H1 (cell line): Measurements from ENCODE around the gene GRM8. TPM values are rescaled to one million over a fixed set of nuclear protein-coding genes. Genes with fewer than 3 reads are reported as not detected.

Experiments
- CTCF ChIA-PET: fragments of 300-600 bp; sonication (Branson Sonifier 250); formaldehyde crosslinking; loops from one replicate; lab custom pipeline; 2021; ENCODE audit not compliant: partially characterized antibody; lab: Charles Lee
- POLR2A ChIA-PET: fragments of 300-600 bp; sonication (Branson Sonifier 250); formaldehyde crosslinking; loops from one replicate; lab custom pipeline; 2021; ENCODE audit warnings: inconsistent platforms; ENCODE audit not compliant: partially characterized antibody; lab: Charles Lee
- DNase-seq, 2 experiments: peaks; one replicate each; pipeline versions ENCODE4 v3.0.0 to v3.0.0-alpha.2; 2010 to 2022; ENCODE audit warnings: low spot score in 2 of 2, low read depth in 1 of 2, mixed read lengths in 1 of 2
- FAIRE-seq: peaks from 2 replicates; lab custom pipeline; 2011; peaks lifted over from hg19 to GRCh38; lab: Jason Lieb, UNC
- H2AFZ ChIP-seq: 2 replicates; pipeline ENCODE4 v1.8.1; 2012; ENCODE audit warnings: low read length, inconsistent platforms
- H2AK5ac ChIP-seq: 2 replicates; pipeline ENCODE4 v1.6.1; 2013; ENCODE audit warnings: low read depth, low read length
- H2BK120ac ChIP-seq: replicated peaks from 2 replicates; pipeline ENCODE3; 2013; ENCODE audit warnings: low read depth, low read length, inconsistent platforms
- H2BK12ac ChIP-seq: 2 replicates; pipeline ENCODE4 v1.6.1; 2013; ENCODE audit warnings: low read depth, low read length
- H2BK15ac ChIP-seq: 2 replicates; pipeline ENCODE4 v1.6.1; 2013; ENCODE audit warnings: low read length
- H2BK20ac ChIP-seq: 2 replicates; pipeline ENCODE4 v1.6.1; 2013; ENCODE audit warnings: low read length
- H2BK5ac ChIP-seq: 2 replicates; pipeline ENCODE4 v1.6.1; 2013; ENCODE audit warnings: low read depth, low read length
- H3K14ac ChIP-seq: 2 replicates; pipeline ENCODE4 v1.6.1; 2013; ENCODE audit warnings: inconsistent platforms; ENCODE audit not compliant: insufficient read length
- H3K18ac ChIP-seq: 2 replicates; pipeline ENCODE4 v1.6.1; 2013; ENCODE audit warnings: low read length; ENCODE audit errors: extremely low read depth
- H3K23ac ChIP-seq: 2 replicates; pipeline ENCODE4 v1.6.1; 2013; ENCODE audit warnings: inconsistent platforms; ENCODE audit not compliant: insufficient read length
- H3K23me2 ChIP-seq: 2 replicates; pipeline ENCODE4 v1.6.1; 2013; ENCODE audit warnings: low read depth, low read length
- H3K27ac ChIP-seq: 2 replicates; pipeline ENCODE4 v1.6.1; 2011; ENCODE audit warnings: low read depth, low read length, inconsistent platforms
- H3K27me3 ChIP-seq, 4 experiments: replicated peaks in 1 of 4; 1 replicate in 1 of 4; 2 replicates in 3 of 4; pipeline versions ENCODE4 v1.6.1 to v1.8.1; 2011 to 2013; ENCODE audit warnings: low read length in 3 of 4, mild to moderate bottlenecking in 3 of 4, inconsistent platforms in 2 of 4, mixed read lengths in 2 of 4, moderate library complexity in 1 of 4; ENCODE audit not compliant: control insufficient read depth in 3 of 4, insufficient read depth in 3 of 4; ENCODE audit errors: extremely low read depth in 1 of 4
- H3K36me3 ChIP-seq, 4 experiments: 2 replicates each; pipeline versions ENCODE4 v1.6.1 to v1.8.1; 2011 to 2013; ENCODE audit warnings: mild to moderate bottlenecking in 4 of 4, low read length in 3 of 4, moderate library complexity in 2 of 4, control low read depth in 1 of 4, inconsistent platforms in 1 of 4; ENCODE audit not compliant: insufficient read depth in 4 of 4, control insufficient read depth in 2 of 4
- H3K4ac ChIP-seq: replicated peaks from 2 replicates; pipeline ENCODE3; 2013; ENCODE audit warnings: low read length, low read depth, mixed read lengths, inconsistent platforms; ENCODE audit not compliant: insufficient read length
- H3K4me1 ChIP-seq, 4 experiments: replicated peaks in 1 of 4; 1 replicate in 1 of 4; 2 replicates in 3 of 4; pipeline versions ENCODE4 v1.6.1 to v1.8.1; 2011 to 2013; ENCODE audit warnings: low read length in 3 of 4, inconsistent platforms in 2 of 4, mixed read lengths in 1 of 4; ENCODE audit not compliant: insufficient read depth in 4 of 4, control insufficient read depth in 3 of 4
- H3K4me2 ChIP-seq, 2 experiments: 2 replicates each; pipeline versions ENCODE4 v1.6.1 to v1.8.1; 2011 to 2013; ENCODE audit warnings: low read depth in 2 of 2, low read length in 2 of 2, control low read depth in 1 of 2, inconsistent platforms in 1 of 2, mild to moderate bottlenecking in 1 of 2; ENCODE audit not compliant: insufficient read depth in 1 of 2
- H3K4me3 ChIP-seq, 4 experiments: fragments of 200-600, 300-600 bp in 1 of 4; sonication (generic), shearing (Covaris generic), sonication (Bioruptor Twin) in 1 of 4; 2 replicates each; pipeline versions ENCODE4 v1.5.1 to v1.8.1; 2011 to 2016; ENCODE audit warnings: low read length in 4 of 4, low read depth in 3 of 4, control low read depth in 2 of 4, inconsistent platforms in 2 of 4, mild to moderate bottlenecking in 2 of 4, mixed read lengths in 1 of 4, moderate library complexity in 1 of 4; ENCODE audit not compliant: insufficient read depth in 2 of 4; ENCODE audit errors: extremely low read depth in 1 of 4
- H3K56ac ChIP-seq: replicated peaks from 2 replicates; pipeline ENCODE3; 2013; ENCODE audit warnings: low read depth, mild to moderate bottlenecking, mixed read lengths, low read length, inconsistent platforms; ENCODE audit not compliant: insufficient read length
- H3K79me1 ChIP-seq: 2 replicates; pipeline ENCODE4 v1.6.1; 2013; ENCODE audit warnings: low read depth, low read length, control low read depth
- H3K79me2 ChIP-seq, 2 experiments: 2 replicates each; pipeline versions ENCODE4 v1.6.1 to v1.8.1; 2012 to 2013; ENCODE audit warnings: low read length in 2 of 2, mild to moderate bottlenecking in 2 of 2, inconsistent platforms in 1 of 2; ENCODE audit not compliant: insufficient read depth in 2 of 2, control insufficient read depth in 1 of 2
- H3K9ac ChIP-seq, 4 experiments: replicated peaks in 1 of 4; 1 replicate in 1 of 4; 2 replicates in 3 of 4; pipeline versions ENCODE4 v1.6.1 to v1.8.1; 2011 to 2013; ENCODE audit warnings: low read depth in 3 of 4, low read length in 3 of 4, control low read depth in 2 of 4, mild to moderate bottlenecking in 2 of 4, moderate library complexity in 2 of 4, inconsistent platforms in 1 of 4; ENCODE audit errors: extremely low read depth in 1 of 4
- H3K9me3 ChIP-seq, 2 experiments: 2 replicates each; pipeline versions ENCODE4 v1.6.1 to v1.8.1; 2012 to 2013; ENCODE audit warnings: mild to moderate bottlenecking in 2 of 2, moderate library complexity in 2 of 2, control low read depth in 1 of 2, inconsistent platforms in 1 of 2, low read depth in 1 of 2, low read length in 1 of 2, mixed read lengths in 1 of 2; ENCODE audit not compliant: insufficient read depth in 2 of 2
- H4K20me1 ChIP-seq, 2 experiments: replicated peaks in 1 of 2; 2 replicates each; pipeline versions ENCODE3 to v1.8.1; 2011 to 2013; ENCODE audit warnings: inconsistent platforms in 2 of 2, low read length in 2 of 2, mild to moderate bottlenecking in 1 of 2; ENCODE audit not compliant: insufficient read depth in 2 of 2, control insufficient read depth in 1 of 2
- H4K5ac ChIP-seq: 2 replicates; pipeline ENCODE4 v1.6.1; 2013; ENCODE audit warnings: low read length, low read depth, mixed read lengths, inconsistent platforms; ENCODE audit not compliant: insufficient read length
- H4K8ac ChIP-seq: 2 replicates; pipeline ENCODE4 v1.8.0; 2013; ENCODE audit warnings: mild to moderate bottlenecking, moderate library complexity, low read length, inconsistent platforms; ENCODE audit not compliant: insufficient read depth; ENCODE audit errors: extremely low read depth
- H4K91ac ChIP-seq: replicated peaks from 2 replicates; pipeline ENCODE3; 2013; ENCODE audit warnings: low read length, mixed read lengths, inconsistent platforms; ENCODE audit not compliant: insufficient read length
- ATF2 ChIP-seq: IDR thresholded peaks from 2 replicates; pipeline ENCODE4 v1.6.1; 2012; ENCODE audit warnings: low read length, inconsistent platforms
- BRCA1 ChIP-seq: IDR thresholded peaks from 2 replicates; pipeline ENCODE4 v1.6.1; 2012; ENCODE audit warnings: low read depth, low read length, improper control_type of control experiment
- CHD1 ChIP-seq: IDR thresholded peaks from 2 replicates; pipeline ENCODE4 v1.6.1; 2012; ENCODE audit warnings: low read depth, low read length, improper control_type of control experiment
- FOSL1 ChIP-seq: IDR thresholded peaks from 2 replicates; pipeline ENCODE4 v1.6.1; 2011; ENCODE audit warnings: mild to moderate bottlenecking, low read depth, low read length, moderate library complexity; ENCODE audit not compliant: insufficient read depth
- GTF2F1 ChIP-seq: IDR thresholded peaks from 2 replicates; pipeline ENCODE4 v1.6.1; 2012; ENCODE audit warnings: low read depth, low read length, improper control_type of control experiment, borderline replicate concordance
- MAFK ChIP-seq: IDR thresholded peaks from 2 replicates; pipeline ENCODE4 v1.6.1; 2012; ENCODE audit warnings: low read depth, mild to moderate bottlenecking, improper control_type of control experiment, low read length
- PHF8 ChIP-seq: fragments of 200-600 bp; sonication (generic); conservative IDR thresholded peaks from 2 replicates; pipeline ENCODE4 v1.7.1; 2012; ENCODE audit warnings: low read depth, mild to moderate bottlenecking, inconsistent platforms, low read length, moderate library complexity
- POLR2AphosphoS5 ChIP-seq: IDR thresholded peaks from 2 replicates; pipeline ENCODE4 v1.6.1; 2011; ENCODE audit warnings: low read depth, low read length
- RBBP5 ChIP-seq: IDR thresholded peaks from 2 replicates; pipeline ENCODE4 v1.7.1; 2012; ENCODE audit warnings: low read depth, mild to moderate bottlenecking, inconsistent platforms, low read length, moderate library complexity, borderline replicate concordance
- RFX5 ChIP-seq: IDR thresholded peaks from 2 replicates; pipeline ENCODE4 v1.6.1; 2011; ENCODE audit warnings: low read depth, low read length, improper control_type of control experiment, borderline replicate concordance
- SIN3A ChIP-seq, 2 experiments: IDR thresholded peaks in 1 of 2; conservative IDR thresholded peaks in 1 of 2; 2 replicates each; pipeline ENCODE4 v1.6.1; 2011 to 2012; ENCODE audit warnings: low read length in 2 of 2, improper control_type of control experiment in 1 of 2, low read depth in 1 of 2, mild to moderate bottlenecking in 1 of 2
- SIRT6 ChIP-seq: IDR thresholded peaks from one replicate; pipeline ENCODE4 v1.7.1; 2012; ENCODE audit warnings: low read length, inconsistent platforms
- TAF1 ChIP-seq: IDR thresholded peaks from 2 replicates; pipeline ENCODE4 v1.6.1; 2011; ENCODE audit warnings: mild to moderate bottlenecking, low read depth, low read length
- TCF12 ChIP-seq: IDR thresholded peaks from 2 replicates; pipeline ENCODE4 v1.6.1; 2011; ENCODE audit warnings: low read depth, mild to moderate bottlenecking, low read length
- TEAD4 ChIP-seq: IDR thresholded peaks from 2 replicates; pipeline ENCODE4 v1.6.1; 2012; ENCODE audit warnings: low read depth, low read length, inconsistent platforms, mixed read lengths
- polyA plus RNA-seq, 7 experiments: library from polyadenylated mRNA; depleted of rRNA in 3 of 7; stranded (reverse) in 5 of 7; unstranded in 2 of 7; fragments of >200 nt in 5 of 7; fragments of 200-250 nt in 2 of 7; gene quantifications; 1 replicate in 5 of 7; 2 replicates in 1 of 7; 4 replicates in 1 of 7; pipeline versions ENCODE4 v1.2.1 to v1.2.3, GENCODE V29; 2011 to 2013; ENCODE audit warnings: missing spikeins in 2 of 7, mixed read lengths in 2 of 7
- total RNA-seq: library from RNA; stranded (reverse); fragmentation: NEBNext Ultra II Directional; extraction: Animal tissue kit (Norgen Biotek cat#: 25700); gene quantifications from 2 replicates; pipeline ENCODE4 v1.2.1, GENCODE V29; 2021

The GRM8 gene
- total and polyA plus RNA-seq, 2 of the 8 experiments (the other 6 are each of a cell fraction or from before 2014, with no cell fraction given): 2.6 to 2.8 TPM

- H3K4me3 ChIP-seq: no peak overlapping the region
- H2AFZ ChIP-seq: no peak overlapping the region
- H4K8ac ChIP-seq: no peak overlapping the region
- H3K14ac ChIP-seq: no peak overlapping the region
- H3K27ac ChIP-seq: no peak overlapping the region
- H3K79me2 ChIP-seq: no peaks in the 10 kb centered on the region
- ChIA-PET CTCF (no interaction called here), POLR2A (no interaction called here)
- H3K9me3 ChIP-seq: no peaks in the 10 kb centered on the region
- H3K36me3 ChIP-seq: no peaks in the 10 kb centered on the region
- DNase-seq: no peak
- H2BK120ac ChIP-seq: no peak overlapping the region
- no peaks in the 10 kb centered on the region for H4K20me1 ChIP-seq
- H2BK20ac ChIP-seq: no peak overlapping the region
- no peak overlapping the region for H2BK15ac ChIP-seq
- no peak overlapping the region for H3K23ac ChIP-seq
- H3K56ac ChIP-seq: no peak overlapping the region
- no peak overlapping the region for H3K9ac ChIP-seq
- H3K4me1 ChIP-seq: peaks cover 0 to 3% (median under 1%) of the 10 kb centered on the region in 4 experiments; a peak in 2 of 7 replicates
- no peak overlapping the region for H4K5ac ChIP-seq
- H3K4me2 ChIP-seq: no peak overlapping the region
- TF ChIP-seq POLR2AphosphoS5 (no peak), RFX5 (no peak), MAFK (no peak), TAF1 (no peak), SIN3A (conservative IDR thresholded peaks at IDR 0.05 in 1 of 2, IDR thresholded peaks at IDR 0.05 in 1 of 2; ENCODE audit: low read depth in 1 of 2, low read length in 2 of 2) (no peak), TCF12 (no peak), ATF2 (no peak), GTF2F1 (no peak), FOSL1 (no peak), PHF8 (no peak), BRCA1 (no peak), CHD1 (no peak), SIRT6 (no peak), TEAD4 (no peak), RBBP5 (no peak)
- H3K79me1 ChIP-seq: no peaks in the 10 kb centered on the region
- no peak overlapping the region for H3K4ac ChIP-seq
- no peak overlapping the region for H3K18ac ChIP-seq
- H4K91ac ChIP-seq: no peak overlapping the region
- FAIRE-seq: no peak
- no peak overlapping the region for H2BK5ac ChIP-seq
- H2AK5ac ChIP-seq: no peak overlapping the region
- H2BK12ac ChIP-seq: no peak overlapping the region
- no peaks in the 10 kb centered on the region for H3K23me2 ChIP-seq
- H3K27me3 ChIP-seq: no peaks in the 10 kb centered on the region
These were observed 722.9 kb downstream of the GRM8 start for GRCh38 chr7:126529833-126530232.
